ENCODE results near the gene LRCOL1. TPM values are rescaled to one million over a fixed set of nuclear protein-coding genes. Genes with fewer than 3 reads are reported as not detected.

LRCOL1 gene
- total and polyA plus RNA-seq, 2 of the 8 experiments (the other 6 are each of a cell fraction or from before 2014, with no cell fraction given) = not detected

DNA sequence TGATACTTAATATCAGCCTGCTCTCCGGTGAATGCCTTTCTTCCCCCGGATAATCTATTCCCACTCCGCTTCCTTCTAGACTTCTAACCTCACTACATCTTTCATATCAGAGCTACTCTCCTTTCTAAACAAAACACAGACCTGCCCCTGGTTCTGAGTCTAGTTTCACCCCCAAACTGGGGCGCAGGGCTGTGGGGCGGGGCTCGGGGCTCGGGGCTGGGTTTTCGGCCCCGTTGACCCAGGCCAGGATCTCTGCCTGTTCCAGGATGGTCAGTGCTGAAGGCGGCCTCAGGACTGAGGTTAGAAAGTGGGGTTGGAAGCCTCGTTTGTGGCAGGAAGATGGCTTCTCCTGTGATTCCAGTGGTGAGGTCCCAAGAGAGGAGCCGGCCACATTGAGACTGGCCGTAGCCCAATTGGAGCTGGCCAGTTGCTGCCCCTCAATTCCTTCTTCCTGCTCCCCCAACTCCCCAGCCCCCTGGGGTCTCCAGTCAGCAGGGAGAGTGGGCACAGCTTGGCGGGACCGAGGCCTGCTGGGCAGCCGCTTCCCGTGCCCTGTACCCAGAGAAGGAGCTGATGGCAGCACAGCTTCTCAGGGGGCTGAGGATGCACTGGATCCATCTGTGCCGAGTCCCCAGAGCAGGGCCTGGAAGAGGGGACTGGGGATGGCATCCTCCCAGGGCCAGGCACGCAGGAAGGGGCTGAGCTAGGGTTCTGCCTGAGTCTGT lies 52.9 kb downstream of the LRCOL1 start:
- Histone ChIP-seq H3K79me1 (ENCODE audit: low read depth, low read length) (0 out of 2 replicates have a peak, but pooled peaks cover 2% of the 10 kb centered on the region), H3K27ac (ENCODE audit: low read depth, low read length) (no peak overlapping the region), H4K91ac (replicated peaks; ENCODE audit: insufficient read length, low read length) (no peak overlapping the region), H3K18ac (ENCODE audit: extremely low read depth, low read length) (no peak overlapping the region), H4K5ac (ENCODE audit: insufficient read length, low read depth, low read length) (no peak overlapping the region), H2BK120ac (replicated peaks; ENCODE audit: low read depth, low read length) (no peak overlapping the region), H3K36me3 (ENCODE audit: control insufficient read depth in 2 of 4, insufficient read depth in 4 of 4, low read length in 3 of 4) (no peaks in the 10 kb centered on the region), H3K79me2 (ENCODE audit: control insufficient read depth in 1 of 2, insufficient read depth in 2 of 2, low read length in 2 of 2) (peaks cover under 1 to 12% of the 10 kb centered on the region in 2 experiments; a peak in 2 of 4 replicates), H3K27me3 (replicated peaks in 1 of 4; ENCODE audit: control insufficient read depth in 3 of 4, extremely low read depth in 1 of 4, insufficient read depth in 3 of 4, low read length in 3 of 4) (peaks cover 16 to 63% (median 53%) of the 10 kb centered on the region in 4 experiments), H3K4me1 (replicated peaks in 1 of 4; ENCODE audit: control insufficient read depth in 3 of 4, insufficient read depth in 4 of 4, low read length in 3 of 4) (peaks cover 0 to 10% (median 6%) of the 10 kb centered on the region in 4 experiments; a peak in 5 of 7 replicates), H2BK20ac (ENCODE audit: low read length) (no peak overlapping the region), H2AFZ (ENCODE audit: low read length) (no peak overlapping the region), H3K14ac (ENCODE audit: insufficient read length) (no peak overlapping the region), H4K20me1 (replicated peaks in 1 of 2; ENCODE audit: control insufficient read depth in 1 of 2, insufficient read depth in 2 of 2, low read length in 2 of 2) (peaks cover 12 to 15% of the 10 kb centered on the region in 2 experiments), H4K8ac (ENCODE audit: extremely low read depth, insufficient read depth, low read length) (no peak overlapping the region; the same call in 1 of the 2 replicates), H3K4ac (replicated peaks; ENCODE audit: insufficient read length, low read depth, low read length) (no peak overlapping the region), H3K9me3 (ENCODE audit: insufficient read depth in 2 of 2, low read depth in 1 of 2, low read length in 1 of 2) (no peaks in the 10 kb centered on the region), H3K23ac (ENCODE audit: insufficient read length) (no peak overlapping the region), H2BK12ac (ENCODE audit: low read depth, low read length) (no peak overlapping the region), H3K23me2 (ENCODE audit: low read depth, low read length) (peaks cover 5% of the 10 kb centered on the region; the same call in 1 of the 2 replicates), H2BK15ac (ENCODE audit: low read length) (no peak overlapping the region), H2AK5ac (ENCODE audit: low read depth, low read length) (no peak overlapping the region), H3K9ac (replicated peaks in 1 of 4; ENCODE audit: extremely low read depth in 1 of 4, low read depth in 3 of 4, low read length in 3 of 4) (no peak overlapping the region), H2BK5ac (ENCODE audit: low read depth, low read length) (no peak overlapping the region), H3K4me3 (ENCODE audit: extremely low read depth in 1 of 4, insufficient read depth in 2 of 4, low read depth in 3 of 4, low read length in 4 of 4) (no peak overlapping the region), H3K4me2 (ENCODE audit: insufficient read depth in 1 of 2, low read depth in 2 of 2, low read length in 2 of 2) (no peak overlapping the region), H3K56ac (replicated peaks; ENCODE audit: insufficient read length, low read depth, low read length) (no peak overlapping the region)
- 94% methylated on average over 14 of the region's 19 CpGs; no CpG with 5 or more reads in 1 of the 2 experiments for WGBS, 2 experiments (ENCODE audit: extremely low coverage in 1 of 2, insufficient coverage in 1 of 2, insufficient read length in 1 of 2, insufficient replicate concordance in 2 of 2, low coverage in 1 of 2, low lambda C conversion rate in 2 of 2, missing lambda C conversion rate in 1 of 2)
- DNase-seq (ENCODE audit: low read depth in 1 of 2, low spot score in 2 of 2) (no peak), FAIRE-seq (no peak)
- ChIA-PET POLR2A (ENCODE audit: partially characterized antibody) (no interaction called here), CTCF (ENCODE audit: partially characterized antibody) (interaction anchor here (0.5 to 2.8 kb wide), 6 partner anchors 12 to 143 kb away, joined by 3 to 22 read pairs (median 4); no protein-coding TSS in a partner anchor)
- TF ChIP-seq BACH1 (IDR thresholded peaks at IDR 0.05; ENCODE audit: low read length) (no peak), YY1 (IDR thresholded peaks at IDR 0.05; ENCODE audit: low read depth, low read length) (no peak), SP2 (IDR thresholded peaks at IDR 0.05; ENCODE audit: low read length) (no peak), SAP30 (IDR thresholded peaks at IDR 0.05; ENCODE audit: insufficient read depth, insufficient replicate concordance, low read length) (no peak), SIN3A (conservative IDR thresholded peaks at IDR 0.05 in 1 of 2, IDR thresholded peaks at IDR 0.05 in 1 of 2; ENCODE audit: low read depth in 1 of 2, low read length in 2 of 2) (no peak), TEAD4 (IDR thresholded peaks at IDR 0.05; ENCODE audit: low read depth, low read length) (no peak), RBBP5 (IDR thresholded peaks at IDR 0.05; ENCODE audit: borderline replicate concordance, low read depth, low read length) (no peak), TBP (IDR thresholded peaks at IDR 0.05; ENCODE audit: low read depth, low read length) (no peak), PHF8 (conservative IDR thresholded peaks at IDR 0.05; ENCODE audit: low read depth, low read length) (no peak), NRF1 (IDR thresholded peaks at IDR 0.05; ENCODE audit: low read depth, low read length) (no peak), RAD21 (IDR thresholded peaks at IDR 0.05 in 1 of 2, conservative IDR thresholded peaks at IDR 0.05 in 1 of 2; ENCODE audit: low read depth in 2 of 2, low read length in 2 of 2) (no peak), KDM5A (IDR thresholded peaks at IDR 0.05; ENCODE audit: low read length) (no peak)

All from H1 (cell line).